Nephron (organoid): Measurements from ENCODE around the gene ADGRG6.

Experiments used
- H3K27ac Mint-ChIP-seq, 3 experiments: 2 replicates each; pipeline ENCODE4 v1.8.0; 2020; ENCODE audit warnings: mixed read lengths in 3 of 3, mild to moderate bottlenecking in 2 of 3, moderate library complexity in 1 of 3
- H3K27me3 Mint-ChIP-seq: 2 replicates; pipeline ENCODE4 v1.8.0; 2021; ENCODE audit warnings: low read depth, mild to moderate bottlenecking, moderate library complexity, mixed read lengths
- H3K36me3 Mint-ChIP-seq: 2 replicates; pipeline ENCODE4 v1.8.0; 2020; ENCODE audit warnings: low read depth, mixed read lengths
- H3K4me1 Mint-ChIP-seq: 2 replicates; pipeline ENCODE4 v1.8.0; 2020; ENCODE audit warnings: mixed read lengths
- H3K4me3 Mint-ChIP-seq, 3 experiments: 2 replicates each; pipeline ENCODE4 v1.8.0; 2020; ENCODE audit warnings: mild to moderate bottlenecking in 3 of 3, mixed read lengths in 3 of 3, moderate library complexity in 2 of 3
- H3K9me3 Mint-ChIP-seq: 2 replicates; pipeline ENCODE4 v1.8.0; 2020; ENCODE audit warnings: mixed read lengths
- CTCF ChIP-seq, 3 experiments: fragments of 200-600 bp; sonication (generic); IDR thresholded peaks; one replicate each; pipeline ENCODE4 v1.5.0; 2021; ENCODE audit warnings: antibody characterized with exemption in 3 of 3; ENCODE audit not compliant: unreplicated experiment in 3 of 3

ADGRG6 gene

GRCh38 chr6:142285235-142286087, 16.3 kb upstream of the ADGRG6 start:
- Mint-ChIP-seq H3K4me3 (no peak overlapping the region), H3K27me3 (no peaks in the 10 kb centered on the region), H3K36me3 (no peaks in the 10 kb centered on the region), H3K4me1 (no peaks in the 10 kb centered on the region), H3K9me3 (peaks cover 17% of the 10 kb centered on the region), H3K27ac (no peak overlapping the region)
- no peak for TF ChIP-seq CTCF (IDR thresholded peaks at IDR 0.05; ENCODE audit: unreplicated experiment in 3 of 3)

GRCh38 chr6:142286088-142286409, 15.8 kb upstream of the ADGRG6 start:
- H3K27ac Mint-ChIP-seq: no peak overlapping the region
- H3K9me3 Mint-ChIP-seq: peaks cover 14% of the 10 kb centered on the region
- no peaks in the 10 kb centered on the region for H3K27me3 Mint-ChIP-seq
- H3K4me3 Mint-ChIP-seq: no peak overlapping the region
- TF ChIP-seq CTCF (IDR thresholded peaks at IDR 0.05; ENCODE audit: unreplicated experiment in 3 of 3): no peak
- H3K4me1 Mint-ChIP-seq: no peaks in the 10 kb centered on the region
- no peaks in the 10 kb centered on the region for H3K36me3 Mint-ChIP-seq

- H3K27me3 Mint-ChIP-seq: no peaks in the 10 kb centered on the region
- no peaks in the 10 kb centered on the region for H3K36me3 Mint-ChIP-seq
- H3K4me1 Mint-ChIP-seq: peaks cover 4% of the 10 kb centered on the region
- TF ChIP-seq CTCF (IDR thresholded peaks at IDR 0.05; ENCODE audit: unreplicated experiment in 3 of 3): no peak
- no peak overlapping the region for H3K4me3 Mint-ChIP-seq
- H3K9me3 Mint-ChIP-seq: peaks cover 4% of the 10 kb centered on the region
- H3K27ac Mint-ChIP-seq: no peak overlapping the region
These were observed 12.1 kb upstream of the ADGRG6 start for GRCh38 chr6:142289687-142290086.

DNA sequence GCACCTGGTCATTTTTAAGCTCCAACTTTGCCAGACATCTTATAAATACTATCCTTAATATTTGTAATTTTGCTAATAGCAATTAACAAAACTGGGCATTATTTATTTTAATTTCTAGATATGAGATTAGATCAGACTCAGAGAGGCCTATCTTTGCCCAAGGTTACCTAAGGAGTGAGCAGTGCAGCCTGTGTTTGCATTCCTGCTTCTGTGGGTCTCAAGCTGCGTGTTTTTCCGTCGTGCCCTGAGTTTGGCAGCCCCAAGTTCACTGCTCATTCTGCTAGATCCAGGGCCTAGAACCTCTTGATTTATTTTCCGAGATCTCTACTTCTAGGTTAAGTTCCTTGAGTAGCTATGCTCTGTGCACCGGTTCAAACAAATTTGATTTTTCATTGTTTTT, 11.0 kb upstream of the ADGRG6 start:
- TF ChIP-seq CTCF (IDR thresholded peaks at IDR 0.05; ENCODE audit: unreplicated experiment in 3 of 3): no peak
- H3K27me3 Mint-ChIP-seq: no peaks in the 10 kb centered on the region
- no peaks in the 10 kb centered on the region for H3K36me3 Mint-ChIP-seq
- no peak overlapping the region for H3K4me3 Mint-ChIP-seq
- H3K27ac Mint-ChIP-seq: no peak overlapping the region
- H3K4me1 Mint-ChIP-seq: peaks cover 4% of the 10 kb centered on the region
- H3K9me3 Mint-ChIP-seq: no peaks in the 10 kb centered on the region

DNA sequence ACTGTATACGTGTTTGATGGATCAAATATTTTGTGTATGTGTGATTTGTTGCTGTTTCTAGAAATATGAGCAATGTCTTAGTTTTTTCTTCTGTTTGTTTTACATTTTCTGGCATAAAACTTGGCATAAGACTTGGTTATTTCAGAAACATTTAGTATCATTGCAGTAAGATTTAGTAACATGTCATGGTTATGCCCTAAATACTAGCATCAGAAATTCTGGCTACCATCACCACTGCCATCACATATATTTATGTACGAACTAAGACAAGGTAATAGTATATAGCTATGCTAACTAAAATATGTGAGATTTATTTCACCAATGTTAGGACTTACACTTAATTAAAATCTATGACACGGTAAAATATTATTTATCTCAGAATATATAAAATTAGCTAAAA, 10.3 kb upstream of the ADGRG6 start:
- no peaks in the 10 kb centered on the region for H3K9me3 Mint-ChIP-seq
- no peak overlapping the region for H3K4me3 Mint-ChIP-seq
- no peak for TF ChIP-seq CTCF (IDR thresholded peaks at IDR 0.05; ENCODE audit: unreplicated experiment in 3 of 3)
- no peaks in the 10 kb centered on the region for H3K27me3 Mint-ChIP-seq
- H3K4me1 Mint-ChIP-seq: peaks cover 4% of the 10 kb centered on the region
- no peaks in the 10 kb centered on the region for H3K36me3 Mint-ChIP-seq
- no peak overlapping the region for H3K27ac Mint-ChIP-seq
